GM19023 (cell line): ENCODE results near the gene INCENP.

Experiments
- ATAC-seq: cut with Tn5 transposase; IDR thresholded peaks from one replicate; pipeline ENCODE4 v1.9.1; 2021; ENCODE audit warnings: mild to moderate bottlenecking, moderate library complexity; ENCODE audit not compliant: unreplicated experiment

The INCENP gene

GRCh38 chr11:62124186-62125113 lies 639 bp downstream of the INCENP start:
- ATAC-seq = peak; percentile 27

- ATAC-seq = no peak
These were observed 1.5 kb downstream of the INCENP start for GRCh38 chr11:62125316-62125715.

GRCh38 chr11:62125881-62126280 lies 2.1 kb downstream of the INCENP start:
- no peak for ATAC-seq

GRCh38 chr11:62127426-62127825 lies 3.6 kb downstream of the INCENP start:
- no peak for ATAC-seq

- ATAC-seq = no peak
These were observed 4.3 kb downstream of the INCENP start for GRCh38 chr11:62127941-62128770.

GRCh38 chr11:62128835-62129234 lies 5.0 kb downstream of the INCENP start:
- ATAC-seq = no peak

- no peak for ATAC-seq
These were observed 5.9 kb downstream of the INCENP start for GRCh38 chr11:62129590-62130282.

- no peak for ATAC-seq
These were observed 6.7 kb downstream of the INCENP start for GRCh38 chr11:62130283-62131169.

GRCh38 chr11:62131170-62131464 lies 7.3 kb downstream of the INCENP start:
- ATAC-seq = no peak

GRCh38 chr11:62132191-62132590 lies 8.4 kb downstream of the INCENP start:
- ATAC-seq = no peak

- no peak for ATAC-seq
These were observed 9.0 kb downstream of the INCENP start for GRCh38 chr11:62132689-62133293.

- no peak for ATAC-seq
These were observed 9.7 kb downstream of the INCENP start for GRCh38 chr11:62133328-62134065.

- ATAC-seq = no peak
These were observed 13.6 kb downstream of the INCENP start for GRCh38 chr11:62137276-62137861.

GRCh38 chr11:62137881-62138629 lies 14.2 kb downstream of the INCENP start:
- no peak for ATAC-seq

- ATAC-seq = no peak
These were observed 15.0 kb downstream of the INCENP start for GRCh38 chr11:62138630-62139425.

- ATAC-seq = no peak
These were observed 15.9 kb downstream of the INCENP start for GRCh38 chr11:62139526-62140303.
